Esophagus squamous epithelium (tissue), 5 donors: ENCODE measurements around the gene ACP4. TPM values are rescaled to one million over a fixed set of nuclear protein-coding genes. Genes with fewer than 3 reads are reported as not detected.
A peak's percentile ranks its signal among the peaks of the same experiment; 100 is the strongest.

Experiments used
- DNase-seq: peaks from one replicate; lab custom pipeline; 2025; lab: John Stamatoyannopoulos, UW
- H3K27ac ChIP-seq, 4 donors: fragments of 200-600 bp; sonication (generic); one replicate each; pipeline ENCODE4 v1.5.1; 2016 to 2019; ENCODE audit warnings: mild to moderate bottlenecking in 1 of 4
- H3K27me3 ChIP-seq, 4 donors: fragments of 200-600 bp; sonication (generic); 1 replicate in 3 of 4; 2 replicates in 1 of 4; pipeline versions ENCODE4 v1.5.1 to v1.6.0; 2017 to 2021; ENCODE audit warnings: antibody characterized with exemption in 1 of 4
- H3K36me3 ChIP-seq, 3 donors: fragments of 200-600 bp; sonication (generic); one replicate each; pipeline ENCODE4 v1.5.1; 2016 to 2019
- H3K4me1 ChIP-seq, 3 donors: fragments of 200-600 bp; sonication (generic); one replicate each; pipeline ENCODE4 v1.5.1; 2017 to 2019
- H3K4me3 ChIP-seq, 4 donors: fragments of 200-600 bp; sonication (generic); 1 replicate in 3 of 4; 2 replicates in 1 of 4; pipeline ENCODE4 v1.5.1; 2016 to 2019; ENCODE audit warnings: mild to moderate bottlenecking in 2 of 4, moderate library complexity in 1 of 4
- H3K9me3 ChIP-seq, 3 donors: fragments of 200-600 bp; sonication (generic); one replicate each; pipeline ENCODE4 v1.5.1; 2016 to 2019
- POLR2A ChIP-seq, 4 donors: fragments of 450-650 bp; IDR thresholded peaks; one replicate each; pipeline ENCODE4 v1.6.1; 2017; ENCODE audit warnings: antibody characterized with exemption in 4 of 4, mild to moderate bottlenecking in 4 of 4, moderate library complexity in 3 of 4
- WGBS, 2 donors: methylation state at CpG; one replicate each; pipeline ENCODE4 v1.1.5; 2018; 5-methylcytosine and 5-hydroxymethylcytosine counted together
- intact Hi-C: fragments of 100-400 bp; cut with DNase I; formaldehyde crosslinking; loops from one replicate; pipeline ENCODE4 v1.15.0; 2022
- total RNA-seq, 4 donors: library from RNA; depleted of rRNA; stranded (reverse); fragments of >200 nt; gene quantifications; one replicate each; pipeline ENCODE4 v1.1.0, GENCODE V29; 2016
- TF ChIP-seq, protein P1 (sequence below), 6 experiments: fragments of 450-650 bp in 4 of 6; fragments of 200-600 bp in 2 of 6; sonication (generic) in 2 of 6; IDR thresholded peaks; one replicate each; pipeline ENCODE4 v1.5.1; 2016 to 2019; ENCODE audit warnings: antibody characterized with exemption in 6 of 6, mild to moderate bottlenecking in 4 of 6, moderate library complexity in 4 of 6
- donor health status: DM: yes; HTN: yes; CAD: no.

ACP4 gene
- total RNA-seq, 4 donors from 2014 or later = not detected

DNA sequence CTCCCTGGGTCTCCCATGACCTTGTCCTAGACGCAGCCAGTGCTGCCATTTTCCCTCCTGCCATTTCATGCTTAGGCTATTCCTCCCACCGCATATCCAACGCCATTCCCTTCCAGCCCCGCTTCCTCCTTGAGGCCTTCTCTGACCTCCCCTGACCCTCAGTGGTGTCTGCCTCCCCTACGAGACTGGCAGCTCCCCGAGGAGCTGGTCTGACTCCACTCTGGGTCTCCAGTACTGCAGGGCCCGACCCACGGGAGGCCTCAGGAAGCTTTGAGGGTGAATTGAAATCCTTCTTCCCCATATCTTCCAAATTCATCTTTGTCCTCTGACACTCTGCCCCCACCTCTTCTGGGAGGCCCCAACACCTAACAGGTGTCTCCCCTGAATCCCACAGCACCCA is 42.5 kb downstream of the ACP4 start:
- intact Hi-C loops = no loop called here

DNA sequence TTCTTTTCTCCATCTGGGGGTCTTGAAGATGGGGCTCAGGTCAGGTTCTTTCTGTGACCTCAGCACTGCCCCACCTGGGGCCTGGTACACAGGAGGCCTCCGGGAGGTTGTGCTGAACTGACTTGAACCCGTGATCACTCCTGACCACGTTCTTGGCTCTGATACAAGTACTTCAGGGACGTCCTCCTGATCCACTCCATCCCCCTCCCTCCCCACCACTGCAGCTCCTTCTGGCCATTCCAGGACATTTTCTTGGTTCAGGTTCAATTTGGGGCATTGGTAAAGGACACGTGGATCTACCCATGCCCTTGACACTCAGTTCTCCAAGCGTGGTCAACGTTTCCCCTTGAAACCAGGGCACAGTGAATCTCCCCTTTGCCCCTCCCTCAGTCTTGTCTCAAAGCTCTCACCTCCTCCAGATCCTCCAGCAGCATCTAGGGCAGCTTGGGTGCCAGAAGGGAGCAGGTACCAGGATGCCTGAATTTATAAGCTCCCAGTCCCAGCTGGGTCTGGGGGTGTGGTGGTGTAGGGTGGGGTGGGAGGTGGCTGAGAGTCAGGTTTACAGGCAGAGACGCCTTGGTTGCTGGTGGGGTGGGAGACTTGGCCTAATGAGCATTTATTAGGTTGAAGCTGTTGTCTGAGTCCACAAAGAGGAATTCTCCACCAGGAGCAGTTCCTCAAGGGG is 43.0 kb downstream of the ACP4 start, which contains the start of gene KLK15:
Gene KLK15, minus strand, starts transcription at position 458 of the 685 bp plus-strand sequence. CDS start 2,082 bp downstream, outside the sequence.
- WGBS, 2 donors = 66 to 68% methylated on average over 8 of the region's 8 CpGs
- no peaks in the 10 kb centered on the region for H3K9me3 ChIP-seq
- no peaks in the 10 kb centered on the region for H3K36me3 ChIP-seq
- no peak for DNase-seq
- H3K4me1 ChIP-seq = peaks cover 0 to 26% (median 5%) of the 10 kb centered on the region in 3 donors
- TF ChIP-seq, protein P1, sequence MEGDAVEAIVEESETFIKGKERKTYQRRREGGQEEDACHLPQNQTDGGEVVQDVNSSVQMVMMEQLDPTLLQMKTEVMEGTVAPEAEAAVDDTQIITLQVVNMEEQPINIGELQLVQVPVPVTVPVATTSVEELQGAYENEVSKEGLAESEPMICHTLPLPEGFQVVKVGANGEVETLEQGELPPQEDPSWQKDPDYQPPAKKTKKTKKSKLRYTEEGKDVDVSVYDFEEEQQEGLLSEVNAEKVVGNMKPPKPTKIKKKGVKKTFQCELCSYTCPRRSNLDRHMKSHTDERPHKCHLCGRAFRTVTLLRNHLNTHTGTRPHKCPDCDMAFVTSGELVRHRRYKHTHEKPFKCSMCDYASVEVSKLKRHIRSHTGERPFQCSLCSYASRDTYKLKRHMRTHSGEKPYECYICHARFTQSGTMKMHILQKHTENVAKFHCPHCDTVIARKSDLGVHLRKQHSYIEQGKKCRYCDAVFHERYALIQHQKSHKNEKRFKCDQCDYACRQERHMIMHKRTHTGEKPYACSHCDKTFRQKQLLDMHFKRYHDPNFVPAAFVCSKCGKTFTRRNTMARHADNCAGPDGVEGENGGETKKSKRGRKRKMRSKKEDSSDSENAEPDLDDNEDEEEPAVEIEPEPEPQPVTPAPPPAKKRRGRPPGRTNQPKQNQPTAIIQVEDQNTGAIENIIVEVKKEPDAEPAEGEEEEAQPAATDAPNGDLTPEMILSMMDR (IDR thresholded peaks at IDR 0.05) = no peak
- no peak for TF ChIP-seq POLR2A (IDR thresholded peaks at IDR 0.05)
- intact Hi-C loops = no loop called here
- peaks cover 0 to 79% (median 0%) of the 10 kb centered on the region in 4 donors for H3K27me3 ChIP-seq
- no peak within 1 kb of the TSS for H3K4me3 ChIP-seq
- no peak within 1 kb of the TSS for H3K27ac ChIP-seq

More for the DNA sequence above, 42.5 kb downstream of the ACP4 start:
- no peaks in the 10 kb centered on the region for H3K9me3 ChIP-seq
- no peak overlapping the region for H3K27ac ChIP-seq
- WGBS, 2 donors = 85 to 86% methylated on average over 8 of the region's 8 CpGs
- TF ChIP-seq, protein P1 (IDR thresholded peaks at IDR 0.05) = no peak
- TF ChIP-seq POLR2A (IDR thresholded peaks at IDR 0.05) = no peak
- no peak for DNase-seq
- peaks cover 0 to 79% (median 0%) of the 10 kb centered on the region in 4 donors for H3K27me3 ChIP-seq
- no peaks in the 10 kb centered on the region for H3K36me3 ChIP-seq
- peaks cover 0 to 26% (median 5%) of the 10 kb centered on the region in 3 donors for H3K4me1 ChIP-seq
- H3K4me3 ChIP-seq = no peak overlapping the region

DNA sequence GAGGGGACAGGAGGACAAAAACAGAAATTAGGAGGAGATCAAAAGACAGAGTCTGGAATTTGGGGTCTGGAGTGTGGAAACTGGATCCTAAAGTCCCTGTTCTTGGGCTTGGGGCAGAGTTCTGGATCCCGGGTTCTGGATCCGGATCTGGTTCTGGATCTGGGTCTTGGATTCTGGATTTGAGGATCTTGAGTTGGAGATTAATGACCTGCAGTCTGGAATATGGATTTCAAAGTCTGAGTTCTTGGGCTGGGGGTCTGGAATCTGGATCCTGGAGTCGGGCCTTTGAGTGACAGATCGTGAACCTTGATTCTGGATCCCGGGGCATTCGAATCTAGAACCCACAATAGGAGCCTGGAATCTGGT is 43.6 kb downstream of the ACP4 start:
- H3K4me1 ChIP-seq = peaks cover 0 to 26% (median 5%) of the 10 kb centered on the region in 3 donors
- H3K9me3 ChIP-seq = no peaks in the 10 kb centered on the region
- intact Hi-C loops = no loop called here
- DNase-seq = no peak
- no peak overlapping the region for H3K27ac ChIP-seq
- WGBS, 2 donors = 94 to 95% methylated on average over 6 of the region's 6 CpGs
- H3K4me3 ChIP-seq = no peak overlapping the region
- H3K36me3 ChIP-seq = no peaks in the 10 kb centered on the region
- no peak for TF ChIP-seq POLR2A (IDR thresholded peaks at IDR 0.05)
- TF ChIP-seq, protein P1 (IDR thresholded peaks at IDR 0.05) = no peak
- peaks cover 0 to 81% (median 0%) of the 10 kb centered on the region in 4 donors for H3K27me3 ChIP-seq

DNA sequence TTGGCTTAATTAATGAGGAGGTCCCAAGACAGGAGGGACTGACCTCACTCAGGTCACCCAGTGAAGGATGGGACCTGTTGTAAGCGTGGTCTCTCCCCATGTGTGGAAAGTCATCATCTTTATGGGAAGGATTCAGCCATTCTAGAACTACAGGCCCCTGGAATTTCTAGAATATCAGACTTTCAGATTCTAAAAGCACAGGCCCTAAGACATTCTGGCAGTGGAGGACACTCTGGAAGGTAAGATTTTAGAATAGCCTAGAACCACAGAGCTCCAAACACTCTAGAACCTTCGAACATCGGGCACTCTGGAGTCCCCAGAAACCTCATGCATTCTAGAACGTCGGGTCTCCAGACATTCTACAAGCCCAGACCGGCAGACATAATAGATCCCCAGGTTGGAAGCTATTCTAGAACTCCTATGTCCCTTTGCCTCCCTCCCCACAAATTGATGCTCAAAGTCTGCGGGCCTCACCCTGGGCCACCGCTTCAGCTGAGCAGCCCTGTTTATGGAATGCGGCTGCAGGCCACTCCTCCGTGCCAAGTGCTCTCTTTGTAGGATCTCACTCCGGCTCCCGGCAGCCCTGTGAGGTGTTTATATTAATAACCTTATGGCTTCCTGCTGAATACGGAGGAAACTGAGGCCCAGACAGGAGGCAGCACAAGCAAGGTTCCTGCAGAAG is 45.0 kb downstream of the ACP4 start:
- no peak for DNase-seq
- 25 to 32% methylated on average over 7 to 9 of the region's 13 CpGs for WGBS, 2 donors
- H3K4me3 ChIP-seq = peak overlapping the region; percentile 30 to 74 (median 55)
- H3K27me3 ChIP-seq = peaks cover 0 to 85% (median 0%) of the 10 kb centered on the region in 4 donors
- TF ChIP-seq, protein P1 (IDR thresholded peaks at IDR 0.05) = no peak
- no peak for TF ChIP-seq POLR2A (IDR thresholded peaks at IDR 0.05)
- H3K4me1 ChIP-seq = peaks cover 0 to 26% (median 5%) of the 10 kb centered on the region in 3 donors
- H3K27ac ChIP-seq = peak overlapping the region in 1 of 4 donors; percentile 39
- intact Hi-C loops = no loop called here
- H3K36me3 ChIP-seq = no peaks in the 10 kb centered on the region
- no peaks in the 10 kb centered on the region for H3K9me3 ChIP-seq
